NCI-H446 (cell line): ENCODE results near the gene NFIA.
A peak's percentile ranks its signal among the peaks of the same experiment; 100 is the strongest.

Experiments used
- DNase-seq, 2 experiments: peaks; one replicate each; lab custom pipeline; 2025; lab: John Stamatoyannopoulos, UW

NFIA gene

GRCh38 chr1:61183471-61184039 lies 101.2 kb downstream of the NFIA start:
- DNase-seq = peak; percentile 68 to 80

DNA sequence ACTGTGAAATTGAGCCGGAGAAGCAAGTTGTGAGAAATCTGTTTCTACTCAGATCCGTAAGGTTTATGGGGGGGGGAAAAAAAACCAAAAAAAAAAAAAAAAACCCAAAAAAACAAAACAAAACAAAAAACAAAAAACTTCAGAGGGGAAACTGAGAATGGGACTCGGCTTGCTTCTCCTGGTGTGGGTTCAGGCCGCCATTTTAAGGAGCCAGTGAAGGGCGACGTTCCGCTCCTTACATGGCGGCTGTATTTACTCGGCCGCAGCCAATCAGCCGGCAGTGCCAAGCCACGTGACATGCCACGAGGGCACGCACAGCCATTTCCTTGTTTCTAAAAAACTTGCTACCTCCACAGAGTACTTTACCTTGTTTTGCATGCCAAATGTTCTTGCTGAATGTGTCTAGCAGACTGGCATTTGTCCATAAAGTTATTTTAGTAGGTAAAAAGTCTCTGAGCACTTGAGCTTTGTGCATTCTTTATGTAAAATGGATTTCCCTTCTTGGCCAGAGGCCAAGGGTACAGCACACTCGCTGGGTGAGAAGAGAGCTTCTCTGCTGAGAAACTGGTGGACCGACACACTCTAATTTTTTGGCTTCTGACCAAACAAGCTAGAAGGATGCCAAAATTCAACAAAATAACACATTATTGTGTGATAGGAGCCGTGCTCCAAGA lies 101.8 kb downstream of the NFIA start:
- peak; percentile 99 to 100 for DNase-seq

- no peak for DNase-seq
Observed at GRCh38 chr1:61184714-61185106, 102.3 kb downstream of the NFIA start.

DNA sequence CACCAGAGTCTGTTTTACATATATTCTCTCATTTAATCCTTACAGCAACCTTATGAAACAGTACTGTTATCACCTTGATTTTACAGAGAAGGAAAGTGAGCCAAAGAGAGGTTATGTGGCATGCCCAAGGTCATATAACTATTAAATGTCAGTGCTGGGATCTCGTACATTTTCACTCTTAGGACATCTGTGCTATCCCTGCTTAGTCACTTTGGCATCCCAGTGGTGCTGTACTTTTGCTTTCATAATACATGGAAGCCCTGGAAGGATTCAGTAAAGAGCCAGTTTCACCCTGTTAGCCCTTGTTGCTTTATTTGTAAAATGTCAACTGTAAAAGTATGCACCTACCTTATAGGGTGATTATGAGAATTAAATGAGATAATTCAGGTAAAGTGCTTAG lies 104.4 kb downstream of the NFIA start:
- DNase-seq = no peak

DNA sequence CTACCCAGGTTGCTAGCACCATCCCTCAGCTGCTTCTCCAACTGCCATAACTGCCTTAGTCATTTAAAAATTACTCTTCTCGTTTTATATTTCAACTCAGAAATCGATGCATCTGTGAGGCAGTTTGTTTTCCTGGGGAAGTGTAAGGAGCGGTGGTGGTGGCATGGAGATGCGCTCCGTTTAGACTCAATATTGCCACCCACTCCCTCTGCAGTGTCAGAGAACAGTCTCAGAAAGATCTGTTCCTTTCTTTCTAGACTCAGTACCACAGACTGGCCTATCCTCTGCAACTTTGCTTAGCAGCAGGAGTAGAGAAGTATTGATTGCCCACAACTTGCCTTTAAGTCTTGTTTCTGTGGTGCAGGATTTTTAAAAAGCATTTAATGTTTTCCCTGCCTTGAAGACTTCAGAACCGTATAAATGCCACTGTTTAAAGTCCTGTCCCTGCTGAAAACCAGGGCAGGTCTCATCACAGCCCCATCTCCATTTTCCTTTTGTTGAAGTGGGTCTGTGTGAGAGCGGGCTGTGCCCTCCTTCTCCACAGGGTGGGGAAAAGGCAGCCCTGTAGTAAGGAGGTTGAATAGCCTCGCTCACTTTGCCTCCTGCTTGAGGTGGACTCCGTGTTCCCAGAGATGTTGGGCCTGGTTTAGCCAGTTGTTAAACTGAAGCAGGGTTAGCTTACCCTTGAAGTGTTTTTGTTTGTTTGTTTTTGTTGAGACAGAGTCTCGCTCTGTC lies 105.2 kb downstream of the NFIA start:
- DNase-seq = no peak

DNA sequence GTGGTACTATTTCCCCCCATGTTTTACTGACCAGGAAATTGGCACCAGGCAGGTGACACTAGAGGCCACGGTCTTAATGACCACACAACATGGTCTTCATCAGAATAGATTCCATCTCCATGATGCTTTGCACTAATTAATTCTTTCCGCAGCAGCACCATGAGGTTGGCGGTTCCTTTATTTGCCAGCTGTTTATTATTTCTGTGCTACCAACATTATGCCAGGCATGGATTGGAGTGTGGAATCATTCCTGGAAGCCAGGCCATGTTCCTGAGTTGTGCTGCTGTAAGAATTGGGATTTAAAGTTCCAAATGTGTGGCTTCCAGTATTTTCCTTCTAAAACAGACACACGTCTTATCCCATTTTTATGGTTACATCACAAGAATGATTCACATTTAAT lies 107.8 kb downstream of the NFIA start:
- DNase-seq = no peak

GRCh38 chr1:61190618-61191432 lies 108.5 kb downstream of the NFIA start:
- DNase-seq = no peak

DNA sequence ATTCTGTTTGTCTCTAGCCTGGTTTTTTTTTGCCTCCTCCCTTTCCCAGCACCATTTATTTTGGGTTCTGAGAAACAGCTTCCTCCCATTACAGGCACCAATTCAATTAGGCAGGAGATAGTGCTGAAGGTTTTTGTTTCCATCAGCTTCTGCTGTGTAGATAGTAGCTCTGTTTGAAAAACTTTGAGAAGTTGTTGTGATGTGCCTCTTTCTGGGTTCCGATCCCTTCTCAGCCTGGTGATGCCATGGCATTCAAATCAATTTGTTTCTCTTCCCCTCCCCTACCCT lies 109.0 kb downstream of the NFIA start:
- no peak for DNase-seq

DNA sequence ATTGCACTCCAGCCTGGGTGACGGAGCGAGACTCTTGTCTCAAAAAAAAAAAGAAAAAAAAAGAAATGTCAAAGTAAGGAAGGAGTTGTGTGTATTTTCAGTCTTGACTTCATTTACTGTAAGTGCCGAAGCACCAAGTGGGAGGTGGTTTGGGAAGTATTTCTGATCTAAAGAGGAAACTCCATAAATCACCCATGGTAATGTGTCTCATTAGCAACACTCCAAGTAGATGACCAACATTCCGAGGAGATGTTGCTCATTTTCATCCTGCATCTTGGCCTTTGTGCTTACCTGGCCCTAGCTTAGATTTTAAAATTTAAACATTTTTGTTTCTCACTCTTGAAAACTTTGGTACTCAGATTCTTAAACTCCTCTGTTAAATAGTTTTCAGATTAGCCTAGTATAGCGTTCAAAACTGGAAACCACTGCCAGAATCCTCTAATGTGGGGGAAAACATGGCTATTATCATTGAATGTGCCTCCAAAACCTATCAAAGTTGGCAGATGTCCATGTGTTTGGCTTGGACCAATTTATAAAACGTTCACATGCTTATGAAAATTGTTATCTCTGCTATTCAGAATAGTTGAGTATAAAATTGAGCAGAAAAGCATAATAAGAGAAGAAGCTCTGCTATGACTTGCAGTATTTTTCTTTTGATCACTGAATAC lies 110.4 kb downstream of the NFIA start:
- DNase-seq = peak; percentile 13 to 51

DNA sequence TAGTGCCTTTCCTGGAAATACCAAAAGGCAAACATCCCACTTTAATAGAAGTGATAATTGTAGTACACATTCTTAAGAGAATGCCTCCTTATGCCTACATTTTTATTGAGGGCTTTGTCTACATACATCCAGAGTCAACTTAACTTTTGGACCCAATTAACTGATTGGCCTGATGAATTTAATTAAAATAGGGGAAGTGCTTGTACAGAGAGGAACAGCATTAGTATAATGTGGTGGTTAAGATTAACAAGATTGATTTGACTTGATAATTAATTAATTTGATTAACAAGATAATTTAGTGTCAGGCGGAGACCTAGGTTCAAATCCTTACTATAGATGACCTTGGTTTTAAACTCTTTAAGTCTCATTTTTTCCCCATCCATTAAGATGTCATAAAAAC lies 111.4 kb downstream of the NFIA start:
- DNase-seq = no peak

DNA sequence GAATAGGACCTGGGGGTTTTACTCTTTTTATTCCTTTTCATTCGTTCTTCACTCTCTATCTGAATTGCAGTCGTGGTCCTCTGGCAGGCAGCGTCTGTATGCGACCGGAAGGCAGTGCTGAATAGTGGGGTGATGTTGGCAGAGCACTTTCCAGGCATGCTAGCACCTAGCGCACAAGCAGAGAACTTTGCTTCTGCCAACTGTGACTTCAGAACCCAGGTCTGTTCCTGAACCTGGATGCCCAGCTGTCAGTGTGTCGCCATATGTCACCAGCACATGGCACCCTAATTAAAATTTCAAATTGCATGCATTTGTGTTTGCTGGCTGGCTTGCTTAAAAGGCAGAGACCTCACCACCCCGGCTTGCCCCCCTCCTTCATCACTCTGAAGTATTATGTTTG lies 116.2 kb downstream of the NFIA start:
- peak; percentile 60 to 87 for DNase-seq

DNA sequence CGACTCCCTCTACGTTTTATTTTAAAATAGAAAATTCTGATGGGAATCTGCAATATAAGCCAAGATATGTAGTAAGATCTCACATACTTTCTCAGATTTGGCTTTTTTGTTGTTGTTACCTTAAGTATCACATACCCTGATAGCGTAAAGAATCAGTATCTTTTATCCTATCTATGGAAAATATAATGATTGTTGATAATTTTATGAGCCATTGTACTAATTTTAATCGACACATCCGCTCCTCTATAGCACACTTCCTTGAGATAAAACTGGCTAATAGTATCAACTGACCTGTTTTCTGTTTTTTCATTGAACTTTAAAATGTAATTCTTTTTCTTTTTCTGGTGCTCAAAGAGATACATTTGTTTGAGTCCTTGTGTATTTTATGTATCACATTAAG lies 118.7 kb downstream of the NFIA start:
- no peak for DNase-seq

- DNase-seq = no peak
Observed at GRCh38 chr1:61202854-61203598, 120.7 kb downstream of the NFIA start.

DNA sequence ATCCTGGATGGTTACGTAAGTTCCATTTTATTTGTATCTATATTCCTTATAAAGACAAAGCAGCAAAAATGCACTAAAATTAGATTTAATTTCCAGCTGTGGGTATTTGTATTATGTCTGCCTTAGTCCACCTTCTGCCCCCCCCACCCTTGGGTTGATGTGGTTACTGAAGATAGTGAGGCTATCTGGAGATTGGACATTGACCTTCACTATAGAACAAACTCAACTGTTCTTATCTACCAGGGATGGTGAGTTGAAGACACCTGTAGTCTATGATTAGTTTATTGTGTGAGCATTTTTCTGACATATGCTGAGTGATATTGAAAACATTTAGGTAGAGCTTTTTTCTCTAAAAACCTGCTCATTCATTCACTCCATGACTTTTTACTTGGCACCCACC lies 122.2 kb downstream of the NFIA start:
- DNase-seq = no peak

GRCh38 chr1:61207416-61207815 lies 125.1 kb downstream of the NFIA start:
- no peak for DNase-seq

- DNase-seq = no peak
Observed at GRCh38 chr1:61208172-61208571, 125.8 kb downstream of the NFIA start.

DNA sequence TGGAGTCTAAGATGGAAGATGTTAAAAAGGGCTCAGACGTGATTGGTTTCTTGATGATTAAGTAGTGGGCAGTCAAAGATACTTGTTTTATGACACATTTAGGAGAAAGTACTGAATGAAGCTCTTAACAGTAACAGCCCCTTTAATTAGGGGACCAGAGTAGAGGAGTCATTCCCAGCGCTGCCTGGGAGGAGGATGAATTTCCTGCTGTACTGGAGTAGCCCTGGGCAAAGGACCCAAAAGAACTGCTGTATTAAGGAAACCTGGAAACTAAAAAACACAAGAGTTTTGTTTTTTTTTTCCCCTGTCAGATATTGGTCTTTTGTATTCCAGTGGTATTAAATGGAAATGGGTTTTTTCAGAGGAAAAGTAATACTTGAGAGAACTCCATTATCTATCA lies 126.5 kb downstream of the NFIA start:
- no peak for DNase-seq

DNA sequence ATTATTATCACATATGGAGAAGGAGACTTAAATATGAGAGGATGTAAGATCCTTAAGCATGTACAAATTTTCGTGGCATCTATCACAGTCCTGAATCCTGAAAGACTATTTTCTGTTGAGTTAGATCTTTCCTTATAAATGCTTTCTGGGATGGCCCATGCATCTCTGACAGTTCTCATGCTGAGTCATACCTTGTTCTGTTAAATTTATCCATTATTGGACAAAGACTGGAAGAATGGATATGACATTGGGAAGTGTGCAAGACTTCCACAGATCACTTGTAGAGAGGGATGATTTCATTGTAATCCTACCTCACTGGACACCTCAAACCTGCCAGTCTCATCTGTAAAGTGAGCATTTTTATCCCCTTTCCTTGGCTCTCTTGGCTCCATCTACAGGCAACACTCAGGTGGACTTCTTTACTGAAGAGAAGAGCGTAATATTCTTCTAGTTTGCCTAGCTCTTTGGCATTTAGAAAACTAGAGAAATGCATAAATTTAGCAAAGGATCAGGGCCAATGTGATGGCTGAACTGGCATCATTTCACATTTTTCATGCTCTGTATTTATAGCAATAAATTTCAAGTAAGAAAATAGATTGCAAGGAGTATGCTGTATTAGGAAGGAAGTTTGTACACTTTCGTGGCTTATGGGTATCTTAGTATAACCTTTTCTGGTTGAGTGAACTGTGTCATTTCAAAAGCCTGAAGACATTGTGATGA lies 128.2 kb downstream of the NFIA start:
- no peak for DNase-seq

GRCh38 chr1:61213245-61214011 lies 131.1 kb downstream of the NFIA start:
- no peak for DNase-seq

GRCh38 chr1:61215119-61215518 lies 132.8 kb downstream of the NFIA start:
- no peak for DNase-seq
